Amniotic stem cell (primary cell): ENCODE data around the gene INPP5A.

ENCODE experiments used
- DNase-seq: peaks from one replicate; lab custom pipeline; 2025; lab: John Stamatoyannopoulos, UW

Gene INPP5A

GRCh38 chr10:132648072-132648850 is 110.7 kb downstream of the INPP5A start:
- no peak for DNase-seq

GRCh38 chr10:132648851-132649528 is 111.4 kb downstream of the INPP5A start:
- DNase-seq = no peak

- DNase-seq = no peak
Measured at GRCh38 chr10:132649651-132650360, 112.2 kb downstream of the INPP5A start.

GRCh38 chr10:132650611-132651250 is 113.1 kb downstream of the INPP5A start:
- no peak for DNase-seq

GRCh38 chr10:132651511-132652029 is 114.0 kb downstream of the INPP5A start:
- no peak for DNase-seq

GRCh38 chr10:132652446-132652845 is 114.9 kb downstream of the INPP5A start:
- DNase-seq = no peak

- DNase-seq = no peak
Measured at GRCh38 chr10:132652936-132653590, 115.5 kb downstream of the INPP5A start.

- no peak for DNase-seq
Measured at GRCh38 chr10:132653721-132654120, 116.1 kb downstream of the INPP5A start.

- DNase-seq = no peak
Measured at GRCh38 chr10:132654121-132654571, 116.6 kb downstream of the INPP5A start.

GRCh38 chr10:132654708-132655661 is 117.4 kb downstream of the INPP5A start:
- DNase-seq = no peak

GRCh38 chr10:132655735-132656134 is 118.1 kb downstream of the INPP5A start:
- DNase-seq = no peak

GRCh38 chr10:132656283-132657126 is 118.9 kb downstream of the INPP5A start:
- no peak for DNase-seq

- DNase-seq = no peak
Measured at GRCh38 chr10:132657127-132657706, 119.6 kb downstream of the INPP5A start.

- DNase-seq = no peak
Measured at GRCh38 chr10:132657748-132658147, 120.2 kb downstream of the INPP5A start.

- DNase-seq = no peak
Measured at GRCh38 chr10:132658546-132659205, 121.1 kb downstream of the INPP5A start.

GRCh38 chr10:132659206-132660091 is 121.9 kb downstream of the INPP5A start:
- DNase-seq = no peak

- no peak for DNase-seq
Measured at GRCh38 chr10:132660385-132660784, 122.8 kb downstream of the INPP5A start.
